Embryonic facial prominence (tissue), 1 donor: ENCODE measurements around the gene PRICKLE1.

ENCODE experiments used
- DNase-seq: peaks from one replicate; pipeline ENCODE4 v3.0.0-alpha.2; 2016; ENCODE audit errors: extremely low spot score

Gene PRICKLE1

DNA sequence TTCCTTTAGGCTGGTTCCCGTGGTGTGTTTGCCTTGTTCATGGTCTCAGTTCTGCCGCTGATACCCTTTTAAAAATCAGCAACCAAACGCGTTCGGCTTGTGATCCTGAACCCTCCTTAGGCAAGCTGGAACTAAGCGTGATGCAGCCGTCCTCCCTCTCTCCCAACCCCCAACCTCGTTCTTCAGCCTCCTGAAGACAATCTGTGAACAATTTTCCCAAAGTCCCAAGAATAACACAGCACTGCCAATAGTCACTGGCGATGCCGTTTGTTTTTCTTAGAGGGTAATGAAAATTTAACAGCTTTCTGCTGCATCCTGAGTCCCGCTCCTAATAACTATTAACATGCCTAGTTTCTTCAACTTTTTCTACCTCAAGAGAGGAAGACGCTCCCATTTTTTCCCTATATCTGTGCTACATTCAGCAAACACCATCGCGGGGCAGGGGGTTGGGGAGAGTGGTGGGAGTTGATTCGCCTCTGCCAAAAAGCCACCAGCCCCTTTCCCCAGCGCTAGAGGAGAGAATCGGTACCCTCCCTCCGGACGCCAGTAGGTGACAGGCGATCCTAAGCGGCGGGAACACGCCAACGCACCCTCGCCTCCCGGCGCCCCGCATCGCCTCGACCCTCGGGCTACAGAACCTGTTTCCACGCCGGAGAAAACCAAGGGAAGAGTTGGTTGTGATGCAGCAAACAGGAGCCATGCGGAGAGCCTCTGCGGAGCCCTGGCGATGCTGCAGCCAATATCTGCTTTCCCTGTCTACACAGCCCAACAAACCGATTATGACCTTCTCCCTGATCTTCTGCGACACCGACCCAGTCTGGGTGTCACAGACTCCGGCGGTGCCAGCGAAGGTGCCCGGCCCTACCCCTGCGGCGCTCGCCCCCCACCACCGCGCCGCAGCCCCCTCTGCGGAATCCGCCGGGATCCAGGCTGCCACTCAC, 752 bp downstream of the PRICKLE1 start:
- peak; percentile 52 for DNase-seq

DNA sequence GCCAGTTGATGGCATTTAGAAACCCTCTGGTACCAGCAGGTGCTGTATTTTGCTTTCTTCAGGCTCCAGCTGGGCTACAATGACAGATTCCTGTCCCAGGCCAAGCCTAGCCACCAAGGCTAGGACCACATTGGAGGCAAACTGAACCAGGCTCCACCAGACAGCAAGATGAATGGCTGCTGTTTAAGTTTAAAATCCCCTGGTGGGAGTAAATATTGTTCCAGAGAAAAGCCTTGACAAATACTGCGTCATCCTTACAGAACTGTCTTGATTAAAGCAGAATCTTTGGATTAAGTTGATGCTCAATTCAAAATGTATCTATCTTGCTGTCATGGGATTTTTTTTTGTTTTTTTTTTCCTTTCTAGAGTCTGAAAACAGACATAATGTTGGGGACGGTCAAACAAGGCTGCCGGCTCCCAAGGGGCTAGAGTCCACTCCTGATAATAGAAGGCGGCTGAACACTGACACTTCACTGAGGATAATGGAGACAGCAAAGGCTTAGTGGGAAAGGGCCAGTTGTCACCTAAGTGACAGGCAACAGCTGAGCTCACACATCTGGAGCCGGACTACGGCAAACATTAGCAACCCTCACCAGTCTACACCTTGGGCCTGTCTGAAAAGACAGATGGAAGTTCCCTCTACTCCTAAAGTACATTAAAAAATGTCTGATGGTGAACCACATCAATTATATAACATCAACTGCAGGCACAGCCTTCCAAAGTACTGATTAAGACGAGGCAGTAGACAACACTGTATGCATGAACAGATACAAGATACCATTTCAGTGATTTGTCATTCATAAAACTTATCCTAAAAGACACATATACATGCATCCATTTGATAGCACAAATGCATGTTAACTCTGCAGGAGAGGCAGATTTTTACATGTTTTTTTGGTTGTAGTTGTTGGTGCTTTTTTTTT, 1.7 kb downstream of the PRICKLE1 start:
- DNase-seq = no peak

DNA sequence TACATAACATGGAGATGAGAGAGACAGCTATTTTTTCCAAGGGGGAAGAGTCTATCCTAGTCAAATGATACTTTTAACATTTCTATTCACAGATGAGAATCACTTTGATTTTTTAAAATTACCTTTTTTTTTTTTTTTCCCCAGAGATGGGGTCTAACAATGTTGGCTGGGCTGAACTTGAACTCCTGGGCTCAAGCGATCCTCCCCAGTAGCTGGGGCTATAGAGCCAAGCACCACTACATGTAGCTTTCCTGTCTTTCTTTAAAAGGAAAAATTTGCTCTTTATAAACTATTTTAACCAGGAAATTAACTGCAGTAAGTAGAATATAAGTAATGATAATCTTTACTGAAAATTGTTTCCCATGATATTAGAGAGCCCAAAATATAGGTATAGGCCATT, 3.3 kb downstream of the PRICKLE1 start:
- DNase-seq = no peak

DNA sequence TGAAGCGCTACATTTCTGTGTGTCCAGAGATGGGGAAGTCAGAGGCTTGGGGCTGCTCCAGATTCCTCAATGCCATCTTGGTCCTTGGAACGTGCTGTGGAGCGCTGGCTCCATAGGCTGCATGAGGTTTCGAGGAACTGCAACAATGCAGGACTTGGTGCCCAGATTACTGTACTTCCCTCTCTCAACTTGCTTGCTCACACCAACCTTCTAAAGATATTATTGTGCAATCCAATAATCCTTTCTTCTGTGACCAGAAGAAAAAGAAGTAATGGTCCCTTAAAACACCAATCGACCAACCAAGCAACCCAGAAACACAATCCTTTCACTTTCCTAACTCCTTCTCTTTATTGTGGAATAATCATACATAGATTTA, 3.7 kb downstream of the PRICKLE1 start:
- no peak for DNase-seq

DNA sequence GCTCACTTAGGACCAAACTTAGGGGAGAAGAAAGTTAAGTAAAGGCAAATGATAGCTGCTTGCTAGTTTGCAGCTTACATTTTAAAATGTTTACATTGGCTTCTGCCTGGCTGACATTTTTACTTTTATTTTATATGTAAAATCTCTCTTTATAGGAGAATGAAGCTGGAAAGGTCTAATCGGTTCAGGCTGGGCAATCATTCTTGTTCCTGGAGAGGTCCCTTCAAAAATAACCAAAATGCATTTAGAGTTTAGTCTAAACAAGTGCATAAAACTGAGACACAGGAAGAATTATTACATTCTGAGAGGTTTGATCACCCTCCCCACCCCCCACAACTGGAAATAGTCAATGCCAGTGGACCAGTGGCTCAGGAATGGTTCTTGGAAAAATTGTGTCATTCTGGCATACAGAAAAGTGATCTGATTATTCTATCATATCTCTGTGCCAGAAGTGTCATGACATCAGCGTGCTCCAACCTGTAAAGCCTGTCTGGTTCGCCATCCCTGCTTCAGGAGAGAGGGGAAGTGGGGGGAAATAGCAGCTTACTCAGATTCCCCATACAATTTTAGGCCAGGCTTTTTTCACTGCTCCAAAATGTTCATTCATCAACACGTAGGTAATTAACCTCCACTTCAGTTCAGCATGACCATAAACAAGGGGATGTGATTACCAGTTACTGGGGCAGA, 4.2 kb downstream of the PRICKLE1 start:
- no peak for DNase-seq

DNA sequence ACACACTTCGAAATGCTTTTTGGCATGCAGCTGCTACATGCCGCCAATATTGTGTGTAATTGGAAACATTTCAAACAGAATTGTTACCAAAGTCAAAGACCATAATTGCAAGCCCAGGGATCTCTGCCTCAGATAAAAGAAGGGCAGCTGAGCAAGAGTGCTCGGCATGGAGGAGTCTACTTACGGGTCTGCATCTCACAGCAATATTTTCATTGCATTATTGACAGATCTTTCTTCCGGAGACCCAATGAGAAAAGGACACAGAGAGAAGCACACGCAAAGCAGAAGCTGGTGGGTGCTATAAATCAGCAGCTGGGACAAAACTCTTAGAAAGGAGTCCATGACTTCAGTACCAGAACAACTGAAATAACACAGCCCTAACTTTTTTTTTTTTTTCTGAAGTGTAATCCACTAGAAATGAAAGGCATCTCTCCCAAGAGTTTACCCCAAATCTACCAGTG, 4.9 kb downstream of the PRICKLE1 start:
- no peak for DNase-seq

DNA sequence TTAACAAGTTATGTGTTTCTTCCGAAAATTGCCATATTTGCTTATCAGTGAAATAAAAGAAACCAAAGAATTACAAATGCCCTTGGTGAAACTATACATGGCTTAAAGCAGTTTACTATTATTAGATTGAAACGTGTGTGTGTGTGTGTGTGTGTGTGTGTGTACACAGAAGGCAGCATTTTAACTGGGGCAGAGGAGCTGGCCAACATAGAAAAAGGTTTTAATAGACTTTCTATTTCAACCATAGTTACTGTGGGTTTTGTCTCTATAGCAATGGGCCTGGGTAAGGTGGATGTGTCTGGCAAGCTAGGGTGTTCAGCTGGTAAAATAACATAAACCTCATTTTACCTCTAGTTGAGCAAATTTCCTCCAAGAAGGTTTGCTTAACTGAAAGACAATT, 6.5 kb downstream of the PRICKLE1 start:
- DNase-seq = no peak

DNA sequence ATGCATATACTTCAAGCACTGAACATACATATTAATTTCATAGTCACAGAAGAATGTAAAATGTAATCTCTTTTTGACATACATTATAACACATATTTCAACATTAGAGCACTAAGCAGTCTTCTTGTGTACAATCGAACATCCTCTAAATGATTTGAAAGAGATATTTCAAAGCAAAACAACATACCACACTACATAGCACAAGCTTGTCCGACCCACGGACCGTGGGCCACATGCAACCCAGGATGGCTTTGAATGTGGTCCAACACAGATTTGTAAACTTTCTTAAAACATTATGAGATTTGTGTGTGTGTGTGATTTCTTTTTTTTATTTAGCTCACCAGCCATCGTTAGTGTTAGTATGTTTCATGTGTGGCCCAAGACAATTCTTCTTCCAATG, 7.0 kb downstream of the PRICKLE1 start:
- no peak for DNase-seq

DNA sequence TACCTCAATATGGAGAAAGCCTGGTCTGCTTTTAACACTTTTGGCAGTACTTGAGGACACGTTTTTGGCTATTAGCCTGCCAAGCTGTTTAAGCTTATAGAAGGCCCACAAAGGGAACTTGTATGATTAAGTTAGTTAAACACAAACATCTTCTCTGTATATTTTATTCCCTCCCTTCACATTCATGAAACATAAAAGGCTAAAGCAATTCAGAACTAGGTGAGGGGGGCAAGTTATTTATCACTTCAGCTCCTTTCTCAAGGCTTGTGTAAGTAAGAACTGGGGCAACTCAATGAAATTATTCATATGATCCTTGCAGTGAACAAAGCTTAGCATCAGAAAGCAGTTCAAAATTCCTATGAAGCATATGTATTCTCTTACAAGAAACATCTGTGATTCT, 7.5 kb downstream of the PRICKLE1 start:
- peak; percentile 46 for DNase-seq

DNA sequence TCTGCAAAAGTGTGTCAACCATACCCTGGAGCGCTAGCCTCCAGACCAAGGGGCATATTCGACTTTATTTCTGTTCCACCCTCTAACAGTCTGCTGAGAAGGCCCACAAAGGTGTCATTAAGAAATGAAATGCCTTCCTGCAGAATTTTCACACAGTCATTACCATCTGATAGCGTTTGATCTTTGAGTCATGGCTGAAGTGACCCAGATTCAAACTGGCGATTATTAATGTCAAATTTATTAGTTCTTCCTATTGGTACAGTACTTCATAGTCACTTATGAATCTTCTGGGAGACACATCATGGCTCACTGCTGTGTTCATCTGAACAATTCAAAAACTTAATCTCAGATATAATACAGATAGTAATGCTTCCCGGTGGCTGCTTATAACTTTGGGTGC, 13.2 kb downstream of the PRICKLE1 start:
- no peak for DNase-seq

DNA sequence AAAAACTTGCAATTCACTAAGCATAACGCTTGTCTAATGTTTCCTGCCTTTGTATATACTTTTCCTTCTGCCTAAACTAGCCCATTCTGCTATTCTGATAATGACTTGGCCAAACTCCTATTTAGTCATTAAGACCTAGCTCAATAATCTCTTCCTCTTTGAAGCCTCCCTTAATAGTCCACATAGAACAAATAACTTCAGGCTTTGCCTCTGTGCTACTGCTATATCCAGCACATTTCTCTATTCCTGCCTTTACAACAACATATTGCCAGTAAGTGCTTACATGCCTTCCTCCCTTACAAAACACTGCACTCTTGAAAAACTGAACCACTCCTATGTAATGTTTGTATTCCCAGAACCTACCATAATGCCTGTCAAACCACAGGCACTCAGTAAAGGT, 13.8 kb downstream of the PRICKLE1 start:
- DNase-seq = no peak

DNA sequence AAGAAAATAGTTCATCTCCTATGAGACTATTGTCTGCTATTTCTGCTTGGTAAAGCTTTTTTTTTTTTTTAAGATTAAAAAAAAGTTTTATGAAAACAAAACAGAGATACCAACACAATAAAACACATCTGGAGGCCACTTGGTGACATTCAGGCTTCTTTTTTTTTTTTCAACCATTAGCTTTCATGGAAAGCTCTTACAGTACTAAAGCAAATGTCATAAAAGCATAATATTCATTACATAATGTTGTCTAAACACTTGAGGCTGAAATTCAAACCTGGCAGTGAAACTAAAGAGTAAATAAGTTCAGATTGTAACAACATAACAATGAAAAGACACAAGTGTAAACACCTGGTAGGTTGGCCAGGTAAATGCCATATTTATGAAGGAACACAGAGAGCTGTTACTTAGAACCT, 14.7 kb downstream of the PRICKLE1 start:
- no peak for DNase-seq

DNA sequence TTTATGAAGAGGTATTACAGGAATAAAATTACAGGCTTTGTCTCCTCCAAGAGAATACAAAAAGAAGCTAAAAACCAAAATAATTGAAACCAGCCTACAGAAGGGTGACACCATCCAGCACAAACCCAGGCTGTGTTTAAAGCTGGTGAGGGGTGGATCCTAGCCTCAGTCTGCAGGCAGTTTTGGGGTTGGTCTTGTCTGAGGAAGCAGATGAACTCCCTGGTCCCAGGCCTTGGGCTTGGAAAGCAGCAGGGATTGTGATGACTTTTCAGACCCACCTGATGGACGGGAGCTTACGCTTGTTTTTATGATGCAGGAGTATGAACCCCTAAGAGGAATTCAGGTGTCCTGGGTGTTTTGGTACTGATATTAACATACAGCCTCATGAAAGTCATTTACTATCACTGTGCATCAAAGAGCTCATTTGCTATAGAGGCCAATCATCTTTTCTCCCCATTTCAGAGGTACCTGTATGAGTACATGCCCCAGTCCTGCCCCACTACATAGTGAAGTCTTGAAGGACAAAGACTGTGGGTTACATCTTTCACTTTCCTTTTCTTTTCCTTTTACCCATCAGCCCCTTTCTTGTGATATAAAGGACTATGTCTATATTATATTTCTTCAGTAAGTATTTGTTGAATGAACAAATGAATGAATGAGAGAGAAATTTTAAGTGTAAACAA, 18.1 kb downstream of the PRICKLE1 start:
- DNase-seq = no peak

DNA sequence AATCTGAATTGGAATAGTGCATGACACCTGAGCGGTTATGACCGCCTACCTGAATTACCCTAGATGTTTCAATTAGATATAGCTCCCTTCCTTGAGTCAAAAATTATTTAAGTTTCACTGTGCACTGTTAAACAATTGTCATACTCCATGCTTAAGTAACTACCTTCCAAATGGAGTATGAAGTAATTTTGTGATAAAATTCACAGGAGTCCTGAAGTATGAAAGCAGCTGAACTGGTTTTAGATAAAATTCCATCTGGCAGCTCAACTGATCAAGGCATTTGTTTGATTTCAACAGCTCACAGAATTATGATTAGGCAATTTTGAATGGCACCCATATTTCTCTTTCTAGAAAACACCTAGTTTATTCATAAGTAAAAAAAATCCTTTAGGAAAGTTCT, 19.5 kb downstream of the PRICKLE1 start:
- DNase-seq = no peak

DNA sequence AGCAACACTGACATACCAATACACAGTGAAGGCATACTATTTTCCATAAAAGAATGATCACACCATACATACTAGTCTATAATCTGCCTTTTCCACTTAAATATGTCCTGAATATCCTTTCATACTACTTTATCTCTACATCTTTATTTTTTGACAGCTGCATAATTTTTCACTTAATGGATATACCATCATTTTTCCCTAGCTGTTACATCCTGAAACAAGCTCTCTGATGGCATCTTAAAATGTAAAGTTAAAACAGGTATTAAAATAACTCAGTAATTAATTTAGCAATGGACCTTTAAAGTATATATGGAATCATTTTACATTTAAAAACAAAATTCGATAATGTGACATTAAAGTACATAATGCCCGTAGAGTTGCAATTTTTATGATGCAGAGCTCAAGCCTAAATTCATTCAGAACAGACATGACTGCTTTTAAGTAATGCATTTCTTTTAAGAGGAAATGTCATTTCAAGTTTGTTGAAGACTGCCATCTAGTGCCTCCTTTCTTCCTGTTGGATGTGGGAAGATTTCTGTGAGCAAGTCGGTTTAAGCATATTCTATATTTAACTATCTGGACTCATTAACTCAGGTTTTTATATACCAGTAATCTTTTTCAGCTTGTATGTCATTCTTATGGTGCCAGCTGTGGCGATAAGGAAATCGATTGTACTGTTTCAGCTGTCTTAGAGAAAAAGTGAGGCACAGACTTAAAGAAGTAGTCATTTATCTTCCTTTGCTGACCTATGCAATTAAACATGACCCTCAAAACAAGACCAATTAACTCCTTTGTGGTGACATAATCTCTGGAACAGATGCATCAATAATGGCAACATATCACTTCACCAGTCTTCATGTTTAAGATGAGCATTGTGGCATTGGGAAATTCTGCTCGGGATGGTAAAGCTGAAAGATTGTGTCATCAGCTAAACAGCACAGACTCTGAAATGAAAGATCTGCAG, 20.3 kb downstream of the PRICKLE1 start:
- DNase-seq = peak; percentile 57

DNA sequence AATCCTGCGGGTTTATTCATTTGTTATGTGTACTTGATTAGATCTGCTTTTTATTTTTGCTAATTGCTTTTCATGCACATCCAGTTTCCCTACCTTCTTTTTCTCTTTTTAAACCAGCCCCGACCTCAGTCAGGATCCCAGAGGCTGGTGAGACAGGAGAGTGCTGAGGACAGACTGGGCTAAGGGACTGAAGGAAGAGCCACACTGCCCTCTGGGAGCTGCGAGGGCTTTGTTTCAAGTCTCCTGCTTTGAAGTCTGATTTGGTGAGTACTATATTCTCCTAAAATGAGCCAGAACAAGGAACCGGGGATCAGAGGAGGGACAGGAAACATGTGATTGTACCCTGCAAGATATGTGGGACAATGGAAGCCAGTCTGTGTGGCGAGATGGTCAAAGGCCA, 23.9 kb downstream of the PRICKLE1 start:
- no peak for DNase-seq

DNA sequence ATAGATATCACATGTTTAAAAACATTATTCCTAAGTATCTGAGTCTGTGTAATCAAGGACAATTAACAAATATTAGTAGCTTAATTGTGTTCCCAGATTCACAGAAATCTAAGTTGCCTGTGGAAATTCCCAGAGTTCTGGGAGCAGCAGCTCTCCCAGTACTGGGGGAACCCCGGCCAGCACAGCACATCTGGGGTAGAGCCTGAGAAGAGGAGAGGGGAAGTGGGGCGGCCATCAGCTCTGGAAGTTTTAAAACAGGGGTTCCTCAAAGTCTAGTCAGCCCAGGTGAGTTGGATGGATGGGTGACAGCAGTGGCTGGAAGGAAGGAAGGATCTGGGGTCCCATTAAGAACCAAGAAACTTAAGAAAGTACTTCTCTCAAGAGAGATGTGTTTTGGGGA, 24.6 kb downstream of the PRICKLE1 start:
- no peak for DNase-seq

DNA sequence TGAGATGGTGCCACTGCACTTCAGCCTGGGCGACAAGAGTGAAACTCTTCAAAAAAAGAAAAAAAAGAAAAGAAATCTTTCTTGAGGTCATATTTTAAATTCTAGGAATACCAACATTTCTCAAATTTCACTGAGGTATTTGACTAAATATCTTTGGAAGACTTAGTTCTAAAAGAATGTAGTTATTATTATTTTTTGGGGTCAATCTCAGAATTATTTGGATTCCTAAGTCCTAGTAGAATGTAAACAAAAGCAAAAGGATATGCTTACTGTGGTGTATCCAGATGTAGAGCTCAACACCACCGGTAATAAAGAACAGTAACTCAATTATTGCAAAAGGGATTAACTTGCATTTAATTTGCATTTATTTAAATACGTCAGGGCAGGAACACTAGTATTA, 25.0 kb downstream of the PRICKLE1 start:
- no peak for DNase-seq

DNA sequence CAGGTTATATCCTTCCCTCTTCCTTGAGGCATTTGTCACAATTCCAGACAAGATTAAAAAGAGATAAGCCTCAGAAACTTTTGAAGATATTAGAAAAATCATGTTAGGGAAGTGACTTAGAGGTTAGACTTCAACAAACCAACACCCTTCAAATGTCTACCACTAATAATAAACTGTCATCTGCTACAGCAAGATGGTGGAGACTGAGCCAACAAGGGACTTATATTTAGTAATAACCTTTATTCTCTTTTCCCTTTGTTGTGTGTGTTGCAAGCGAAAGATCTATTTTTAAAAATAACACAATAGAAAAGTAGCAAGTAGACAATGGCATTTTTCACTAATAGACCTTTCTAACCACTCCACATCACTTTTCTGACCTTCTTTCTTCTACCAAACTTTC, 28.6 kb downstream of the PRICKLE1 start:
- DNase-seq = no peak

DNA sequence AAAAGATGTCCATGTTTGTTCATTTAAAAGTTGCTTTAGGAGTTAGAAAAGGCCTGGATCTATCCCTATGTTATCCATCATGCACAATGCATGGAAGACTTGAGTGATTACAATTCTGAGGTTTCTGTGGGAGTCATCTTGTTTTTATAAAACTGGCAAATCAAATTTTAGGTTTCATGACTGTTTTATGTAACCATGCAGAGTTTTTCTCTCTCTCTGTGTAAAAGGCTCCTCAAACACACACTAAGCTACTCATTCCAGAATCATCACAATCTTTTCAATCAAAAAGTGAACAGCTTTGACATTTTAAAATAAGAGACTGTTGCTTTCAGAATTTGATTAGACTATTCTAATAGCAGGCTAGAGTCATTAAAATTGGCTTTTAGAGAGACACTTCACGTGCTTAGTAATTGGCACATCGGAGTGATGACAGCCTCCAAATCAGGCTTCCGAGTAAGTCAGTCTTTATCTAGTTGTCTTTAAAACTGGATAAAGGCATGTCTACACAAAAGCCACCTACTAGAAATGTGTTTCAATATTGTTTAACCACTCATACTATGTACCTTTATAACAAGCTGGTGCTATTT, 31.9 kb downstream of the PRICKLE1 start:
- DNase-seq = no peak
